ENCODE measurements around the gene GNAQ. TPM values are rescaled to one million over a fixed set of nuclear protein-coding genes. Genes with fewer than 3 reads are reported as not detected.

Gene GNAQ
- total and polyA plus RNA-seq, 4 donors, result 6.8 to 19.6 (median 12.6) TPM

DNA sequence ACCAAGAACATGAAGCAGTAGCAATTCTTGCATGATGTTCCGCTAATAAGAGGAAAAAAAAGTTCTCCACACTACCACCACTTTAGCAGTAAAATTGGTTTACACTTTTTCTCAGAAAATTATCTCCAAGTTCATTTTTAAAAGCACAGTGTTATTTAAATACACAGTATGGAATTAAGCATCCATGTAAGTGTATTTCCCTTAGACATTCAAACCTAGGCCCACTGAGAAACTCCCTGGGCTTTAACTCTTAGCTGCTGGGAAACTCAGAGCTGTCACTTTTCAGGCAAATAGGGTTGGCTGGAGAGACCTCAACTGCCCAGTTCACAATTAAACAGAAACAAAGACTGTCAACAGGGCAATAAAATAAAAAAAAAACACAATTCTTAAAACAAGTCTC is 2.7 kb downstream of the GNAQ start:
- H3K9me3 ChIP-seq (ENCODE audit: control insufficient read depth in 4 of 4, low read length in 3 of 4), result no peaks in the 10 kb centered on the region
- peak overlapping the region in 1 of 2 donors; percentile 31 for H3K9ac ChIP-seq (ENCODE audit: low read depth in 1 of 2, low read length in 2 of 2)
- DNase-seq (ENCODE audit: low spot score), result no peak
- H3K27me3 ChIP-seq (ENCODE audit: control insufficient read depth in 4 of 4, insufficient read depth in 4 of 4, low read length in 3 of 4), result no peaks in the 10 kb centered on the region
- H3K36me3 ChIP-seq (ENCODE audit: control insufficient read depth in 4 of 4, insufficient read depth in 3 of 4, low read depth in 1 of 4, low read length in 3 of 4), result no peaks in the 10 kb centered on the region
- TF ChIP-seq, protein P1, sequence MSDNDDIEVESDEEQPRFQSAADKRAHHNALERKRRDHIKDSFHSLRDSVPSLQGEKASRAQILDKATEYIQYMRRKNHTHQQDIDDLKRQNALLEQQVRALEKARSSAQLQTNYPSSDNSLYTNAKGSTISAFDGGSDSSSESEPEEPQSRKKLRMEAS (IDR thresholded peaks at IDR 0.05), result no peak
- TF ChIP-seq FOXA2 (IDR thresholded peaks at IDR 0.05) (no peak), YY1 (IDR thresholded peaks at IDR 0.05) (no peak), TAF1 (conservative IDR thresholded peaks at IDR 0.05) (no peak), HNF4G (IDR thresholded peaks at IDR 0.05) (no peak), RAD21 (IDR thresholded peaks at IDR 0.05) (no peak), EGR1 (IDR thresholded peaks at IDR 0.05; ENCODE audit: low read depth in 2 of 2) (no peak), SP1 (IDR thresholded peaks at IDR 0.05) (no peak), HNF4A (conservative IDR thresholded peaks at IDR 0.05) (no peak), JUND (IDR thresholded peaks at IDR 0.05) (no peak), FOXA1 (IDR thresholded peaks at IDR 0.05) (no peak), GABPA (IDR thresholded peaks at IDR 0.05 in 1 of 2, conservative IDR thresholded peaks at IDR 0.05 in 1 of 2) (no peak)
- TF ChIP-seq, protein P2, sequence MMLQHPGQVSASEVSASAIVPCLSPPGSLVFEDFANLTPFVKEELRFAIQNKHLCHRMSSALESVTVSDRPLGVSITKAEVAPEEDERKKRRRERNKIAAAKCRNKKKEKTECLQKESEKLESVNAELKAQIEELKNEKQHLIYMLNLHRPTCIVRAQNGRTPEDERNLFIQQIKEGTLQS (IDR thresholded peaks at IDR 0.05), result no peak
- TF ChIP-seq, protein P3, sequence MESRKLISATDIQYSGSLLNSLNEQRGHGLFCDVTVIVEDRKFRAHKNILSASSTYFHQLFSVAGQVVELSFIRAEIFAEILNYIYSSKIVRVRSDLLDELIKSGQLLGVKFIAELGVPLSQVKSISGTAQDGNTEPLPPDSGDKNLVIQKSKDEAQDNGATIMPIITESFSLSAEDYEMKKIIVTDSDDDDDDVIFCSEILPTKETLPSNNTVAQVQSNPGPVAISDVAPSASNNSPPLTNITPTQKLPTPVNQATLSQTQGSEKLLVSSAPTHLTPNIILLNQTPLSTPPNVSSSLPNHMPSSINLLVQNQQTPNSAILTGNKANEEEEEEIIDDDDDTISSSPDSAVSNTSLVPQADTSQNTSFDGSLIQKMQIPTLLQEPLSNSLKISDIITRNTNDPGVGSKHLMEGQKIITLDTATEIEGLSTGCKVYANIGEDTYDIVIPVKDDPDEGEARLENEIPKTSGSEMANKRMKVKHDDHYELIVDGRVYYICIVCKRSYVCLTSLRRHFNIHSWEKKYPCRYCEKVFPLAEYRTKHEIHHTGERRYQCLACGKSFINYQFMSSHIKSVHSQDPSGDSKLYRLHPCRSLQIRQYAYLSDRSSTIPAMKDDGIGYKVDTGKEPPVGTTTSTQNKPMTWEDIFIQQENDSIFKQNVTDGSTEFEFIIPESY (IDR thresholded peaks at IDR 0.05), result no peak
- TF ChIP-seq, protein P4, sequence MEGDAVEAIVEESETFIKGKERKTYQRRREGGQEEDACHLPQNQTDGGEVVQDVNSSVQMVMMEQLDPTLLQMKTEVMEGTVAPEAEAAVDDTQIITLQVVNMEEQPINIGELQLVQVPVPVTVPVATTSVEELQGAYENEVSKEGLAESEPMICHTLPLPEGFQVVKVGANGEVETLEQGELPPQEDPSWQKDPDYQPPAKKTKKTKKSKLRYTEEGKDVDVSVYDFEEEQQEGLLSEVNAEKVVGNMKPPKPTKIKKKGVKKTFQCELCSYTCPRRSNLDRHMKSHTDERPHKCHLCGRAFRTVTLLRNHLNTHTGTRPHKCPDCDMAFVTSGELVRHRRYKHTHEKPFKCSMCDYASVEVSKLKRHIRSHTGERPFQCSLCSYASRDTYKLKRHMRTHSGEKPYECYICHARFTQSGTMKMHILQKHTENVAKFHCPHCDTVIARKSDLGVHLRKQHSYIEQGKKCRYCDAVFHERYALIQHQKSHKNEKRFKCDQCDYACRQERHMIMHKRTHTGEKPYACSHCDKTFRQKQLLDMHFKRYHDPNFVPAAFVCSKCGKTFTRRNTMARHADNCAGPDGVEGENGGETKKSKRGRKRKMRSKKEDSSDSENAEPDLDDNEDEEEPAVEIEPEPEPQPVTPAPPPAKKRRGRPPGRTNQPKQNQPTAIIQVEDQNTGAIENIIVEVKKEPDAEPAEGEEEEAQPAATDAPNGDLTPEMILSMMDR (IDR thresholded peaks at IDR 0.05; ENCODE audit: low read depth, low read length, missing input control), result no peak
- TF ChIP-seq, protein P5, sequence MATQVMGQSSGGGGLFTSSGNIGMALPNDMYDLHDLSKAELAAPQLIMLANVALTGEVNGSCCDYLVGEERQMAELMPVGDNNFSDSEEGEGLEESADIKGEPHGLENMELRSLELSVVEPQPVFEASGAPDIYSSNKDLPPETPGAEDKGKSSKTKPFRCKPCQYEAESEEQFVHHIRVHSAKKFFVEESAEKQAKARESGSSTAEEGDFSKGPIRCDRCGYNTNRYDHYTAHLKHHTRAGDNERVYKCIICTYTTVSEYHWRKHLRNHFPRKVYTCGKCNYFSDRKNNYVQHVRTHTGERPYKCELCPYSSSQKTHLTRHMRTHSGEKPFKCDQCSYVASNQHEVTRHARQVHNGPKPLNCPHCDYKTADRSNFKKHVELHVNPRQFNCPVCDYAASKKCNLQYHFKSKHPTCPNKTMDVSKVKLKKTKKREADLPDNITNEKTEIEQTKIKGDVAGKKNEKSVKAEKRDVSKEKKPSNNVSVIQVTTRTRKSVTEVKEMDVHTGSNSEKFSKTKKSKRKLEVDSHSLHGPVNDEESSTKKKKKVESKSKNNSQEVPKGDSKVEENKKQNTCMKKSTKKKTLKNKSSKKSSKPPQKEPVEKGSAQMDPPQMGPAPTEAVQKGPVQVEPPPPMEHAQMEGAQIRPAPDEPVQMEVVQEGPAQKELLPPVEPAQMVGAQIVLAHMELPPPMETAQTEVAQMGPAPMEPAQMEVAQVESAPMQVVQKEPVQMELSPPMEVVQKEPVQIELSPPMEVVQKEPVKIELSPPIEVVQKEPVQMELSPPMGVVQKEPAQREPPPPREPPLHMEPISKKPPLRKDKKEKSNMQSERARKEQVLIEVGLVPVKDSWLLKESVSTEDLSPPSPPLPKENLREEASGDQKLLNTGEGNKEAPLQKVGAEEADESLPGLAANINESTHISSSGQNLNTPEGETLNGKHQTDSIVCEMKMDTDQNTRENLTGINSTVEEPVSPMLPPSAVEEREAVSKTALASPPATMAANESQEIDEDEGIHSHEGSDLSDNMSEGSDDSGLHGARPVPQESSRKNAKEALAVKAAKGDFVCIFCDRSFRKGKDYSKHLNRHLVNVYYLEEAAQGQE (IDR thresholded peaks at IDR 0.05), result no peak
- 82% methylated on average over 1 of the region's 1 CpG for WGBS
- H3K27ac ChIP-seq (ENCODE audit: low read depth in 1 of 2, low read length in 2 of 2), result no peak overlapping the region
- H3K4me3 ChIP-seq (ENCODE audit: low read depth in 1 of 3, low read length in 3 of 3), result peak overlapping the region in 1 of 3 donors; percentile 86
- H3K4me1 ChIP-seq (ENCODE audit: control insufficient read depth in 4 of 4, insufficient read depth in 4 of 4, low read length in 3 of 4), result peaks cover 1 to 38% (median 21%) of the 10 kb centered on the region in 4 donors

DNA sequence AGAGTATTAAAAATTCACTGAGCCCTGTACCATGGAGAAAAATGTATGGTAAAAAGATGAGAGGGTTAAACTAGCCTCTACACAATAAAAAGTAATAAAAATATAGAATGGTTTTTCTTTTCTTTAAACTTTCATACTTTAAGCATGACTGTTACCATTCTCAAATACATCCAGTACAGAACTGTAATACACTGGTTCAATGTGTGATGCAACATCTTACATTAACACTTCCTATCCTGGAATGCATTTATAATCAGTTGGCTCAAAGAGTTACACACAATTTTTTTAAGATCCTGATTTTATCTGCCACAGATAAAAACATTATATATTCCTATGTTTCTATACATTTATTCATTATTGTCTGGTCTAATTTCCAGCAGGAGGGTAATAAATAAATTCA is 4.7 kb downstream of the GNAQ start:
- Histone ChIP-seq H3K27ac (ENCODE audit: low read depth in 1 of 2, low read length in 2 of 2) (no peak overlapping the region), H3K4me3 (ENCODE audit: low read depth in 1 of 3, low read length in 3 of 3) (no peak overlapping the region), H3K4me1 (ENCODE audit: control insufficient read depth in 4 of 4, insufficient read depth in 4 of 4, low read length in 3 of 4) (peaks cover 4 to 48% (median 36%) of the 10 kb centered on the region in 4 donors), H3K36me3 (ENCODE audit: control insufficient read depth in 4 of 4, insufficient read depth in 3 of 4, low read depth in 1 of 4, low read length in 3 of 4) (no peaks in the 10 kb centered on the region), H3K9me3 (ENCODE audit: control insufficient read depth in 4 of 4, low read length in 3 of 4) (no peaks in the 10 kb centered on the region), H3K9ac (ENCODE audit: low read depth in 1 of 2, low read length in 2 of 2) (no peak overlapping the region), H3K27me3 (ENCODE audit: control insufficient read depth in 4 of 4, insufficient read depth in 4 of 4, low read length in 3 of 4) (no peaks in the 10 kb centered on the region)
- no peak for DNase-seq (ENCODE audit: low spot score)
- TF ChIP-seq, protein P5 (IDR thresholded peaks at IDR 0.05), result no peak
- TF ChIP-seq, protein P1 (IDR thresholded peaks at IDR 0.05), result no peak
- TF ChIP-seq RXRA (IDR thresholded peaks at IDR 0.05) (no peak), RAD21 (IDR thresholded peaks at IDR 0.05) (no peak)
- TF ChIP-seq, protein P4 (IDR thresholded peaks at IDR 0.05; ENCODE audit: low read depth, low read length, missing input control), result no peak
